Astrocyte of the spinal cord (primary cell): ENCODE measurements around the gene EIF3D.

Experiments
- DNase-seq: peaks from one replicate; pipeline ENCODE4 v3.0.0; 2011; ENCODE audit warnings: low read depth, low spot score
- H3K4me3 ChIP-seq: 2 replicates; pipeline ENCODE4 v1.5.1; 2011; ENCODE audit warnings: low read depth, mild to moderate bottlenecking, low read length, moderate library complexity
- in situ Hi-C: cut with HindIII; loops from 2 replicates; pipeline ENCODE4 v1.10.0; 2017; ENCODE audit warnings: low sequenced_read_pairs
- TF ChIP-seq, protein P1 (sequence below): IDR thresholded peaks from 2 replicates; pipeline ENCODE4 v1.5.1; 2012; ENCODE audit warnings: low read depth, mild to moderate bottlenecking, low read length, inconsistent platforms

Gene EIF3D, protein sequence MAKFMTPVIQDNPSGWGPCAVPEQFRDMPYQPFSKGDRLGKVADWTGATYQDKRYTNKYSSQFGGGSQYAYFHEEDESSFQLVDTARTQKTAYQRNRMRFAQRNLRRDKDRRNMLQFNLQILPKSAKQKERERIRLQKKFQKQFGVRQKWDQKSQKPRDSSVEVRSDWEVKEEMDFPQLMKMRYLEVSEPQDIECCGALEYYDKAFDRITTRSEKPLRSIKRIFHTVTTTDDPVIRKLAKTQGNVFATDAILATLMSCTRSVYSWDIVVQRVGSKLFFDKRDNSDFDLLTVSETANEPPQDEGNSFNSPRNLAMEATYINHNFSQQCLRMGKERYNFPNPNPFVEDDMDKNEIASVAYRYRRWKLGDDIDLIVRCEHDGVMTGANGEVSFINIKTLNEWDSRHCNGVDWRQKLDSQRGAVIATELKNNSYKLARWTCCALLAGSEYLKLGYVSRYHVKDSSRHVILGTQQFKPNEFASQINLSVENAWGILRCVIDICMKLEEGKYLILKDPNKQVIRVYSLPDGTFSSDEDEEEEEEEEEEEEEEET

DNA sequence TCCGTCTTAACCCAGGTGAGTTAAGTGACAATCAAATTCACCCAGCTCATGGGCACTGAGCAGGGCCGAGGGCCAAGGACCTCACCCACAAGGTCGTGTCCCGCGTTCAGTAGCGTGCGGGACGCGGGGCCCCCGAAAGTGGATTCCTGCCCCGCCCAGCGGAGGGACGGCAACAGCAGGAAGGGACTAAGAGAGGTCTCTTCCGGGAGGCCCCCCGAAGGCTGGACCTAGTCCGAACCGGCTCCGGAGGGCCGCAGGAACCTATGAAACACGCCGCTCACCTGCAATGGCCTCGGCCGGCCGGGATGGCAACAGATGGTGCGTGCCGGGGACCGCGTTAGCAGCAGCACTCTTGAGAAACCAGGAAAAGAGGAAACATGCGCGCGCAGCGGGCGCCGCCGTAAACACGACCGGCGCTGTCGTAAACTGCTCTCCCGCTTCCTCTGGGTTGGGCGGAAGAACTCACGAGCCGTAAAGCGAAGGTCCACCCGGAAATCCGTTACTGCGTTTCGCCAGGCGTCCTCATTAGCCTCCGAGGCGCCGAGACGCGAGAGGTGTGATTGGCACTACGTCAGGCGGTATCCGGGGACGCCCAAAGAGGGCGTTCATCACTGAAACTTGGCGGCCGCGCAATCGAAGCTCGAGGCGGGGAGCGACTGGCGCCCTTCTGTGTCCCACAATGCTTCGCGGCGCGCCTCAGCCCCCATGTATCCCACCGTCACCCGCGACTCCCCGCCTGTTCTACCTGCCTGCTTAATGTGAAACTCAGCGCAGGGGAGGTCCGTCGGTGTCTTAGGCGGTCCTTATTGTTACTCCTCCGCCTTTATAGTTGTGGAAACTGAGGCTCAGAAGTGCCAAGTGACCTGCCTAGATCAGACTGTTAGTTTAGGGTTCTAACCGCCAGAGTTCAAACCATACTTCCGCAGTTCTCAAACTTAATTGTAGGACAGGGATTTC, at the start of gene EIF3D:
TSS of gene EIF3D (minus strand) at position 372 of the 957 bp plus-strand sequence. CDS start 3,045 bp downstream, outside the sequence.
- in situ Hi-C loops = no loop called here
- DNase-seq = peak; percentile 100

DNA sequence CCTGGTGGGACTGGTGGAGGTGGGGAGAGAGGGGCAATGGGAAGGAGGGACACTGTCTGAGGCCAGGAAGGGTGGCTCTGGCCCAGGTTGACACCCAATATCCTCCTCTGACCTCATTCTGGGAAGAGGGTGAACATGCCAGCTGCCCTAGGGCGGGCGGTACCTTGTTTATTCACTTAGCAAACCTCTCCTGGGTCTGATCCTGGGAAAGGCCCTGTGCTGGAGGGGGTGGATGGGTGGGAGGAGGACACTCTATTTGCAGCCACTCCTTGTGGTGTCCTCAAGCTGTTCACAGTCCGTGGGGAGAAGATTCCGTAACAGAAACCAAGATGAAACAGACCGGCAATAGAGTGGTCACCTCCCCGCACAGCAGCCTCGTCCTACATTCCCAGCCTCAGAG, 49.7 kb upstream of the EIF3D start:
- in situ Hi-C loops = no loop called here
- H3K4me3 ChIP-seq = no peak overlapping the region
- TF ChIP-seq, protein P1, sequence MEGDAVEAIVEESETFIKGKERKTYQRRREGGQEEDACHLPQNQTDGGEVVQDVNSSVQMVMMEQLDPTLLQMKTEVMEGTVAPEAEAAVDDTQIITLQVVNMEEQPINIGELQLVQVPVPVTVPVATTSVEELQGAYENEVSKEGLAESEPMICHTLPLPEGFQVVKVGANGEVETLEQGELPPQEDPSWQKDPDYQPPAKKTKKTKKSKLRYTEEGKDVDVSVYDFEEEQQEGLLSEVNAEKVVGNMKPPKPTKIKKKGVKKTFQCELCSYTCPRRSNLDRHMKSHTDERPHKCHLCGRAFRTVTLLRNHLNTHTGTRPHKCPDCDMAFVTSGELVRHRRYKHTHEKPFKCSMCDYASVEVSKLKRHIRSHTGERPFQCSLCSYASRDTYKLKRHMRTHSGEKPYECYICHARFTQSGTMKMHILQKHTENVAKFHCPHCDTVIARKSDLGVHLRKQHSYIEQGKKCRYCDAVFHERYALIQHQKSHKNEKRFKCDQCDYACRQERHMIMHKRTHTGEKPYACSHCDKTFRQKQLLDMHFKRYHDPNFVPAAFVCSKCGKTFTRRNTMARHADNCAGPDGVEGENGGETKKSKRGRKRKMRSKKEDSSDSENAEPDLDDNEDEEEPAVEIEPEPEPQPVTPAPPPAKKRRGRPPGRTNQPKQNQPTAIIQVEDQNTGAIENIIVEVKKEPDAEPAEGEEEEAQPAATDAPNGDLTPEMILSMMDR = no peak
- no peak for DNase-seq

More for the DNA sequence above, at the start of gene EIF3D:
- TF ChIP-seq, protein P1 = no peak
- H3K4me3 ChIP-seq = peak within 1 kb of the TSS; percentile 99

DNA sequence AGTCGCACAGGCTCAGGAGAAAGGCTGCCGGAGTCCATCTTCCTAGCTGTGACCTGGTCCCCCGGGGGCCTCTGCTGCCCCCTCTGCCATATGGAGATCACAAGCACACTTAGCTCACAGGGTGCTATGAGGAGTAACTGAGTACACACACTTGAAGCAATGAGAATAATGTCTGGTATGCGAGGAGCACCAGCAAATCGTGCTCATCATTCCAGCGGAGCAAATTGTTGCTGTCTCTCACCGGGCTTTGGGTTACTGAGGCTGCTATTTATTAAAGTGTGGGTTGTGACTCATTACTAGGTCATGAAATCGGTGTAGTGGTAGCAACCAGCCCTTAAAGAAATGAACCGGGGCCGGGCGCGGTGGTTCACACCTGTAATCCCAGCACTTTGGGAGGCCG, 48.1 kb upstream of the EIF3D start:
- TF ChIP-seq, protein P1 = no peak
- in situ Hi-C loops = no loop called here
- H3K4me3 ChIP-seq = no peak overlapping the region
- peak; percentile 84 for DNase-seq

DNA sequence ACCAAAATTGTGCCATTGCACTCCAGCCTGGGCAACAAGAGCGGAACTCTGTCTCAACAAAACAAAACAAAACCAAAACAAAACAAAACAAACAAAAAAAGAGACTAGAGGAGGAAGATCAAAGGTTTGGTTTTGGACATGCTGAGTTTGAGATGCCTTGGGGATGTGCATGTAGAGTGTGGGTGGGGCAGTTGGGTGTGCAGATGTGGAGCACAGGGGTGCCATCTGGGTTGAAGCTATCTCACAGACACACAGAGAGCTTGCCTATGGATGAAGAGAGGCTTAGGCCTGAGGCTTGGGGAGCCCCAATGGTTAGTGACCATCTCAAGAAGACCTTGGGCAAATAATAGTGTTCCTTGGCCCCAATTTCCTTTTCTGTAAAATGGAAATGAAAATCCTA, 45.8 kb upstream of the EIF3D start:
- in situ Hi-C loops = no loop called here
- TF ChIP-seq, protein P1 = no peak
- no peak for DNase-seq

DNA sequence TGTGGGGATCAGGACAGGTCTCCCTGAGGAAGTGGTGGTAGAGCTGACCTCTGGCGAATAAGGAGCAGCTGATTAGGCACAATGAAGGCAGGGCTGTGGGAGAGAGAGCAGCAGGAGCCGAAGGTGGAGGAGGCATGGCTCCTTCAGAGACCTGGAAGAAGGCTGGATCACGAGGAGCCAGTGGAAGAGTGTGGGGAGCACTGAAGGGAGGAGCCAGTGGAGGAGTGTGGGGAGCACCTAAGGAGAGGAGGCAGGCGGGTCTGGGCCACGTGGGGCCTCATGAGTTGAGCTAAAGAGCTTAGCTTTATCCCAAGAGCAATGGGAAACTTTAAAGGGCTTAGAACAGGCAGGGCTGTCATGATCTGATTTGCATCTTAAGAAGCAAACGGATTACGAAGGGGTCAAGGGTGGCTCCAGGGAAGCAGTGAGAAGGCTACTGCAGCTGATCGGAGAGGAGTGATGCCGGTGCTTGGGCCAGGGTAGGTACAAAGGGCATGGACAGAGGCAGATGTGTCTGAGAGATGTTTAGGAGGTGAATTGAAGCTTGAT, 44.9 kb upstream of the EIF3D start:
- DNase-seq = no peak
- no peak overlapping the region for H3K4me3 ChIP-seq
- in situ Hi-C loops = no loop called here
- TF ChIP-seq, protein P1 = no peak

More for the DNA sequence above, 45.8 kb upstream of the EIF3D start:
- H3K4me3 ChIP-seq = no peak overlapping the region

DNA sequence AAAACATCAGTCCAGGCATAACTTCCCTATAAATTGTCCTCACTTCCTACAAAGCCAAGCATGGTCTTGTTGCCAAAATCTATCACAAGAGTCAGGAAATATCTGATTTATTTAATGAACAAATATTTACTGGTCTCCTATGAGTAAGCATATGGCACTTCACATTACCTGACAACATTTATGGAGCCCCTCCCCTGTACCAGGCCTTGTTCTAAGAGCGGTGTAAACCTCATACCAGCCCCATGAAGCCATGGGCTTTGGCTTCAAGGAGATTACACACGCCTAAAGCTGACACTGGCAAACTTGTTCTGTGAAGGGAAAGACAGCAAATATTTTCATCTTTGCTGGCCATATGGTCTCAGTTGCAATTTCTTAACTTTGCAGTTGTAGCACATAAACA, 43.0 kb upstream of the EIF3D start:
- in situ Hi-C loops = no loop called here
- H3K4me3 ChIP-seq = no peak overlapping the region
- TF ChIP-seq, protein P1 = no peak

More for the DNA sequence above, 43.0 kb upstream of the EIF3D start:
- no peak for DNase-seq
